ENCODE measurements around the gene TYSND1.

Gene TYSND1

GRCh38 chr10:70121281-70121949 lies 25.1 kb downstream of the TYSND1 start:
- no peak for TF ChIP-seq CTCF (IDR thresholded peaks at IDR 0.05; ENCODE audit: low read depth, low read length)
- H3K4me3 ChIP-seq (replicated peaks in 1 of 2; ENCODE audit: low read depth in 2 of 2, low read length in 2 of 2) = no peak overlapping the region
- no peak for DNase-seq (ENCODE audit: low read depth in 2 of 2)

GRCh38 chr10:70120417-70120816 lies 26.1 kb downstream of the TYSND1 start:
- DNase-seq (ENCODE audit: low read depth in 2 of 2) = no peak
- H3K4me3 ChIP-seq (replicated peaks in 1 of 2; ENCODE audit: low read depth in 2 of 2, low read length in 2 of 2) = no peak overlapping the region
- TF ChIP-seq CTCF (IDR thresholded peaks at IDR 0.05; ENCODE audit: low read depth, low read length) = no peak

- DNase-seq (ENCODE audit: low read depth in 2 of 2) = no peak
- TF ChIP-seq CTCF (IDR thresholded peaks at IDR 0.05; ENCODE audit: low read depth, low read length) = no peak
- no peak overlapping the region for H3K4me3 ChIP-seq (replicated peaks in 1 of 2; ENCODE audit: low read depth in 2 of 2, low read length in 2 of 2)
Measured at GRCh38 chr10:70119623-70120022, 26.9 kb downstream of the TYSND1 start.

- H3K4me3 ChIP-seq (replicated peaks in 1 of 2; ENCODE audit: low read depth in 2 of 2, low read length in 2 of 2) = no peak overlapping the region
- DNase-seq (ENCODE audit: low read depth in 2 of 2) = no peak
- no peak for TF ChIP-seq CTCF (IDR thresholded peaks at IDR 0.05; ENCODE audit: low read depth, low read length)
Measured at GRCh38 chr10:70119197-70119596, 27.3 kb downstream of the TYSND1 start.

- DNase-seq (ENCODE audit: low read depth in 2 of 2) = no peak
- no peak overlapping the region for H3K4me3 ChIP-seq (replicated peaks in 1 of 2; ENCODE audit: low read depth in 2 of 2, low read length in 2 of 2)
- no peak for TF ChIP-seq CTCF (IDR thresholded peaks at IDR 0.05; ENCODE audit: low read depth, low read length)
Measured at GRCh38 chr10:70118196-70118595, 28.3 kb downstream of the TYSND1 start.

GRCh38 chr10:70117646-70118045 lies 28.9 kb downstream of the TYSND1 start:
- no peak for TF ChIP-seq CTCF (IDR thresholded peaks at IDR 0.05; ENCODE audit: low read depth, low read length)
- no peak for DNase-seq (ENCODE audit: low read depth in 2 of 2)
- no peak overlapping the region for H3K4me3 ChIP-seq (replicated peaks in 1 of 2; ENCODE audit: low read depth in 2 of 2, low read length in 2 of 2)
